Measurements from ENCODE around the gene MASP1. TPM values are rescaled to one million over a fixed set of nuclear protein-coding genes. Genes with fewer than 3 reads are reported as not detected.

MASP1 gene
- total RNA-seq, 1 experiment from 2014 or later, result 1.0 TPM

- Histone ChIP-seq H3K79me1 (ENCODE audit: insufficient read depth, low read depth, low read length, poor library complexity, severe bottlenecking) (no peaks in the 10 kb centered on the region), H2BK12ac (ENCODE audit: insufficient read length, low read depth, low read length) (no peak overlapping the region), H3K27me3 (ENCODE audit: insufficient read depth, low read length) (no peaks in the 10 kb centered on the region), H4K8ac (replicated peaks; ENCODE audit: insufficient read length, low read depth, low read length) (no peak overlapping the region), H2BK20ac (ENCODE audit: low read depth, low read length, poor library complexity, severe bottlenecking) (no peak overlapping the region), H2BK120ac (ENCODE audit: low read depth, low read length, poor library complexity, severe bottlenecking) (no peak overlapping the region), H3K23ac (ENCODE audit: insufficient read length, low read depth, low read length) (no peak overlapping the region), H3K4me2 (ENCODE audit: insufficient read depth, insufficient read length, low read length) (no peak overlapping the region), H3K4me1 (ENCODE audit: insufficient read depth, low read length) (peaks cover 12% of the 10 kb centered on the region), H3K4ac (ENCODE audit: low read depth, low read length) (no peak overlapping the region), H4K91ac (ENCODE audit: insufficient read length, low read depth, low read length) (no peak overlapping the region), H4K20me1 (ENCODE audit: control insufficient read depth, insufficient read depth, insufficient read length) (no peaks in the 10 kb centered on the region), H3K23me2 (ENCODE audit: insufficient read length, low read depth, low read length, poor library complexity, severe bottlenecking) (peaks cover 7% of the 10 kb centered on the region), H3K79me2 (ENCODE audit: insufficient read depth, low read length) (no peaks in the 10 kb centered on the region), H2AFZ (ENCODE audit: low read length) (no peak overlapping the region), H2AK5ac (ENCODE audit: insufficient read length, low read length) (no peak overlapping the region), H3K14ac (ENCODE audit: insufficient read depth, low read length) (no peak overlapping the region), H3K9ac (ENCODE audit: extremely low read depth, insufficient read length, low read length) (no peak overlapping the region), H3K9me3 (ENCODE audit: control insufficient read depth, low read depth, low read length) (no peaks in the 10 kb centered on the region), H3T11ph (ENCODE audit: low read length) (no peak overlapping the region), H3K56ac (ENCODE audit: insufficient read length, low read depth, low read length) (no peak overlapping the region), H2BK15ac (ENCODE audit: low read depth, low read length) (no peak overlapping the region), H3K27ac (ENCODE audit: insufficient read length, low read depth, low read length) (no peak overlapping the region), H2BK5ac (ENCODE audit: insufficient read length, low read length) (no peak overlapping the region), H4K5ac (ENCODE audit: insufficient read length, low read depth, low read length) (no peak overlapping the region), H3K18ac (ENCODE audit: insufficient read length, low read depth, low read length) (no peak overlapping the region)
- Mint-ChIP-seq H3K27ac (no peak overlapping the region), H3K4me3 (no peak overlapping the region), H3K27me3 (ENCODE audit: low read depth) (peaks cover 19% of the 10 kb centered on the region), H3K36me3 (ENCODE audit: insufficient read depth in 1 of 3, low read depth in 3 of 3) (peaks cover 0 to 3% (median 0%) of the 10 kb centered on the region in 3 experiments; a peak in 1 of 7 replicates), H3K4me1 (peaks cover 33 to 45% of the 10 kb centered on the region in 2 experiments), H3K9me3 (no peaks in the 10 kb centered on the region)
- DNase-seq, result no peak
- no CpG with 5 or more reads among the region's 14 CpGs for WGBS (ENCODE audit: extremely low coverage, insufficient read length, low lambda C conversion rate)
- no peak for TF ChIP-seq CTCF (conservative IDR thresholded peaks at IDR 0.05)
Measured at GRCh38 chr3:187288855-187289605, 2.5 kb downstream of the MASP1 start.

Measured in H9 (cell line).